H1 (cell line): Measurements from ENCODE around the gene SHQ1. TPM values are rescaled to one million over a fixed set of nuclear protein-coding genes. Genes with fewer than 3 reads are reported as not detected.
A peak's percentile ranks its signal among the peaks of the same experiment; 100 is the strongest.

Source experiments
- CTCF ChIA-PET: fragments of 300-600 bp; sonication (Branson Sonifier 250); formaldehyde crosslinking; loops from one replicate; lab custom pipeline; 2021; ENCODE audit not compliant: partially characterized antibody; lab: Charles Lee
- POLR2A ChIA-PET: fragments of 300-600 bp; sonication (Branson Sonifier 250); formaldehyde crosslinking; loops from one replicate; lab custom pipeline; 2021; ENCODE audit warnings: inconsistent platforms; ENCODE audit not compliant: partially characterized antibody; lab: Charles Lee
- DNase-seq, 2 experiments: peaks; one replicate each; pipeline versions ENCODE4 v3.0.0 to v3.0.0-alpha.2; 2010 to 2022; ENCODE audit warnings: low spot score in 2 of 2, low read depth in 1 of 2, mixed read lengths in 1 of 2
- FAIRE-seq: peaks from 2 replicates; lab custom pipeline; 2011; peaks lifted over from hg19 to GRCh38; lab: Jason Lieb, UNC
- H2AFZ ChIP-seq: 2 replicates; pipeline ENCODE4 v1.8.1; 2012; ENCODE audit warnings: low read length, inconsistent platforms
- H2AK5ac ChIP-seq: 2 replicates; pipeline ENCODE4 v1.6.1; 2013; ENCODE audit warnings: low read depth, low read length
- H2BK120ac ChIP-seq: replicated peaks from 2 replicates; pipeline ENCODE3; 2013; ENCODE audit warnings: low read depth, low read length, inconsistent platforms
- H2BK12ac ChIP-seq: 2 replicates; pipeline ENCODE4 v1.6.1; 2013; ENCODE audit warnings: low read depth, low read length
- H2BK15ac ChIP-seq: 2 replicates; pipeline ENCODE4 v1.6.1; 2013; ENCODE audit warnings: low read length
- H2BK20ac ChIP-seq: 2 replicates; pipeline ENCODE4 v1.6.1; 2013; ENCODE audit warnings: low read length
- H2BK5ac ChIP-seq: 2 replicates; pipeline ENCODE4 v1.6.1; 2013; ENCODE audit warnings: low read depth, low read length
- H3K14ac ChIP-seq: 2 replicates; pipeline ENCODE4 v1.6.1; 2013; ENCODE audit warnings: inconsistent platforms; ENCODE audit not compliant: insufficient read length
- H3K18ac ChIP-seq: 2 replicates; pipeline ENCODE4 v1.6.1; 2013; ENCODE audit warnings: low read length; ENCODE audit errors: extremely low read depth
- H3K23ac ChIP-seq: 2 replicates; pipeline ENCODE4 v1.6.1; 2013; ENCODE audit warnings: inconsistent platforms; ENCODE audit not compliant: insufficient read length
- H3K23me2 ChIP-seq: 2 replicates; pipeline ENCODE4 v1.6.1; 2013; ENCODE audit warnings: low read depth, low read length
- H3K27ac ChIP-seq: 2 replicates; pipeline ENCODE4 v1.6.1; 2011; ENCODE audit warnings: low read depth, low read length, inconsistent platforms
- H3K27me3 ChIP-seq, 4 experiments: replicated peaks in 1 of 4; 1 replicate in 1 of 4; 2 replicates in 3 of 4; pipeline versions ENCODE4 v1.6.1 to v1.8.1; 2011 to 2013; ENCODE audit warnings: low read length in 3 of 4, mild to moderate bottlenecking in 3 of 4, inconsistent platforms in 2 of 4, mixed read lengths in 2 of 4, moderate library complexity in 1 of 4; ENCODE audit not compliant: control insufficient read depth in 3 of 4, insufficient read depth in 3 of 4; ENCODE audit errors: extremely low read depth in 1 of 4
- H3K36me3 ChIP-seq, 4 experiments: 2 replicates each; pipeline versions ENCODE4 v1.6.1 to v1.8.1; 2011 to 2013; ENCODE audit warnings: mild to moderate bottlenecking in 4 of 4, low read length in 3 of 4, moderate library complexity in 2 of 4, control low read depth in 1 of 4, inconsistent platforms in 1 of 4; ENCODE audit not compliant: insufficient read depth in 4 of 4, control insufficient read depth in 2 of 4
- H3K4ac ChIP-seq: replicated peaks from 2 replicates; pipeline ENCODE3; 2013; ENCODE audit warnings: low read length, low read depth, mixed read lengths, inconsistent platforms; ENCODE audit not compliant: insufficient read length
- H3K4me1 ChIP-seq, 4 experiments: replicated peaks in 1 of 4; 1 replicate in 1 of 4; 2 replicates in 3 of 4; pipeline versions ENCODE4 v1.6.1 to v1.8.1; 2011 to 2013; ENCODE audit warnings: low read length in 3 of 4, inconsistent platforms in 2 of 4, mixed read lengths in 1 of 4; ENCODE audit not compliant: insufficient read depth in 4 of 4, control insufficient read depth in 3 of 4
- H3K4me2 ChIP-seq, 2 experiments: 2 replicates each; pipeline versions ENCODE4 v1.6.1 to v1.8.1; 2011 to 2013; ENCODE audit warnings: low read depth in 2 of 2, low read length in 2 of 2, control low read depth in 1 of 2, inconsistent platforms in 1 of 2, mild to moderate bottlenecking in 1 of 2; ENCODE audit not compliant: insufficient read depth in 1 of 2
- H3K4me3 ChIP-seq, 4 experiments: fragments of 200-600, 300-600 bp in 1 of 4; sonication (generic), shearing (Covaris generic), sonication (Bioruptor Twin) in 1 of 4; 2 replicates each; pipeline versions ENCODE4 v1.5.1 to v1.8.1; 2011 to 2016; ENCODE audit warnings: low read length in 4 of 4, low read depth in 3 of 4, control low read depth in 2 of 4, inconsistent platforms in 2 of 4, mild to moderate bottlenecking in 2 of 4, mixed read lengths in 1 of 4, moderate library complexity in 1 of 4; ENCODE audit not compliant: insufficient read depth in 2 of 4; ENCODE audit errors: extremely low read depth in 1 of 4
- H3K56ac ChIP-seq: replicated peaks from 2 replicates; pipeline ENCODE3; 2013; ENCODE audit warnings: low read depth, mild to moderate bottlenecking, mixed read lengths, low read length, inconsistent platforms; ENCODE audit not compliant: insufficient read length
- H3K79me1 ChIP-seq: 2 replicates; pipeline ENCODE4 v1.6.1; 2013; ENCODE audit warnings: low read depth, low read length, control low read depth
- H3K79me2 ChIP-seq, 2 experiments: 2 replicates each; pipeline versions ENCODE4 v1.6.1 to v1.8.1; 2012 to 2013; ENCODE audit warnings: low read length in 2 of 2, mild to moderate bottlenecking in 2 of 2, inconsistent platforms in 1 of 2; ENCODE audit not compliant: insufficient read depth in 2 of 2, control insufficient read depth in 1 of 2
- H3K9ac ChIP-seq, 4 experiments: replicated peaks in 1 of 4; 1 replicate in 1 of 4; 2 replicates in 3 of 4; pipeline versions ENCODE4 v1.6.1 to v1.8.1; 2011 to 2013; ENCODE audit warnings: low read depth in 3 of 4, low read length in 3 of 4, control low read depth in 2 of 4, mild to moderate bottlenecking in 2 of 4, moderate library complexity in 2 of 4, inconsistent platforms in 1 of 4; ENCODE audit errors: extremely low read depth in 1 of 4
- H3K9me3 ChIP-seq, 2 experiments: 2 replicates each; pipeline versions ENCODE4 v1.6.1 to v1.8.1; 2012 to 2013; ENCODE audit warnings: mild to moderate bottlenecking in 2 of 2, moderate library complexity in 2 of 2, control low read depth in 1 of 2, inconsistent platforms in 1 of 2, low read depth in 1 of 2, low read length in 1 of 2, mixed read lengths in 1 of 2; ENCODE audit not compliant: insufficient read depth in 2 of 2
- H4K20me1 ChIP-seq, 2 experiments: replicated peaks in 1 of 2; 2 replicates each; pipeline versions ENCODE3 to v1.8.1; 2011 to 2013; ENCODE audit warnings: inconsistent platforms in 2 of 2, low read length in 2 of 2, mild to moderate bottlenecking in 1 of 2; ENCODE audit not compliant: insufficient read depth in 2 of 2, control insufficient read depth in 1 of 2
- H4K5ac ChIP-seq: 2 replicates; pipeline ENCODE4 v1.6.1; 2013; ENCODE audit warnings: low read length, low read depth, mixed read lengths, inconsistent platforms; ENCODE audit not compliant: insufficient read length
- H4K8ac ChIP-seq: 2 replicates; pipeline ENCODE4 v1.8.0; 2013; ENCODE audit warnings: mild to moderate bottlenecking, moderate library complexity, low read length, inconsistent platforms; ENCODE audit not compliant: insufficient read depth; ENCODE audit errors: extremely low read depth
- H4K91ac ChIP-seq: replicated peaks from 2 replicates; pipeline ENCODE3; 2013; ENCODE audit warnings: low read length, mixed read lengths, inconsistent platforms; ENCODE audit not compliant: insufficient read length
- EZH2 ChIP-seq: fragments of 200-600 bp; sonication (generic); IDR thresholded peaks from 2 replicates; pipeline ENCODE4 v1.7.1; 2012; ENCODE audit warnings: low read depth, mild to moderate bottlenecking, moderate library complexity, low read length, inconsistent platforms; ENCODE audit not compliant: severe bottlenecking
- GABPA ChIP-seq: IDR thresholded peaks from 2 replicates; pipeline ENCODE4 v1.6.1; 2011; ENCODE audit warnings: mild to moderate bottlenecking, low read length, moderate library complexity, borderline replicate concordance; ENCODE audit not compliant: insufficient read depth
- WGBS, 2 experiments: shearing (Covaris generic) in 1 of 2; methylation state at CpG; one replicate each; pipeline versions ENCODE4 v1.1.6 to v1.1.7; 2013 to 2015; ENCODE audit warnings: low lambda C conversion rate in 2 of 2, mixed read lengths in 2 of 2, inconsistent platforms in 1 of 2, low coverage in 1 of 2, missing lambda C conversion rate in 1 of 2; ENCODE audit not compliant: insufficient replicate concordance in 2 of 2, insufficient coverage in 1 of 2, insufficient read length in 1 of 2; ENCODE audit errors: extremely low coverage in 1 of 2, missing lambda C conversion rate in 1 of 2; 5-methylcytosine and 5-hydroxymethylcytosine counted together
- polyA plus RNA-seq, 7 experiments: library from polyadenylated mRNA; depleted of rRNA in 3 of 7; stranded (reverse) in 5 of 7; unstranded in 2 of 7; fragments of >200 nt in 5 of 7; fragments of 200-250 nt in 2 of 7; gene quantifications; 1 replicate in 5 of 7; 2 replicates in 1 of 7; 4 replicates in 1 of 7; pipeline versions ENCODE4 v1.2.1 to v1.2.3, GENCODE V29; 2011 to 2013; ENCODE audit warnings: missing spikeins in 2 of 7, mixed read lengths in 2 of 7
- total RNA-seq: library from RNA; stranded (reverse); fragmentation: NEBNext Ultra II Directional; extraction: Animal tissue kit (Norgen Biotek cat#: 25700); gene quantifications from 2 replicates; pipeline ENCODE4 v1.2.1, GENCODE V29; 2021

SHQ1 gene
- total and polyA plus RNA-seq, 2 of the 8 experiments (the other 6 are each of a cell fraction or from before 2014, with no cell fraction given) = 10.7 to 34.4 TPM

DNA sequence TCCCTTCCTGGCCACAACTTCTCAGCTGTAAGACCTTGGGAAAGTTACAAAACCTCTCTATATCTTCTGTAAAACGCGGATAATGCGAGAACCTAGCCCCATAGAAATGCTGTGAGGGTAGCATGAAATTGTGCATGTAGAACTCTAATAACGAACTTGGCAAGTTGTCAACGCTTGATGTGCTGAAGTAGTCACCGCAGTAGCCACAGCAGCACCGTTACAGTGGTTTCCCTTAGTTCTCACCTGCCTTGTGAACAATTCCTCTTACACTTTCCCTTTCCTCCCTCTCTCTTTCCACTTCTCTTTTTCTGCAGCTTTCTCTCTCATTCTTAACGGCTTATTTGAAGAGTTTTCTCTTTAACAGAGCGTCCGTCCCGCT is 447 bp upstream of the SHQ1 start:
- Histone ChIP-seq H2BK120ac (no peak overlapping the region), H4K8ac (no peak overlapping the region), H2BK15ac (no peak overlapping the region), H3K4me1 (peaks cover 0 to 6% (median 0%) of the 10 kb centered on the region in 4 experiments; a peak in 3 of 7 replicates), H2BK5ac (no peak overlapping the region), H2AFZ (peak overlapping the region; percentile 92), H2BK12ac (no peak overlapping the region), H2BK20ac (no peak overlapping the region), H4K5ac (no peak overlapping the region), H3K36me3 (no peaks in the 10 kb centered on the region), H3K18ac (no peak overlapping the region), H2AK5ac (no peak overlapping the region), H3K23ac (no peak overlapping the region), H3K14ac (no peak overlapping the region), H3K9me3 (no peaks in the 10 kb centered on the region), H3K27me3 (peaks cover 0 to 17% (median 11%) of the 10 kb centered on the region in 4 experiments; a peak in 6 of 7 replicates), H3K79me2 (peaks cover 0 to 13% of the 10 kb centered on the region in 2 experiments; a peak in 2 of 4 replicates), H4K20me1 (peaks cover 0 to 6% of the 10 kb centered on the region in 2 experiments), H3K4me3 (peak overlapping the region; percentile 67 to 82 (median 77); a peak in 7 of 8 replicates), H3K9ac (no peak overlapping the region; a peak in 1 of 7 replicates), H3K27ac (no peak overlapping the region), H3K56ac (no peak overlapping the region), H3K4ac (no peak overlapping the region), H3K4me2 (peak overlapping the region; percentile 96 to 98), H4K91ac (no peak overlapping the region), H3K79me1 (no peaks in the 10 kb centered on the region), H3K23me2 (peaks cover 18% of the 10 kb centered on the region)
- ChIA-PET POLR2A (no interaction called here), CTCF (interaction anchor here (1.2 to 1.8 kb wide), 2 partner anchors 15 to 43 kb away, joined by 3 to 6 read pairs; no protein-coding TSS in a partner anchor)
- no peak for FAIRE-seq
- no peak for DNase-seq
- TF ChIP-seq GABPA (no peak), EZH2 (peak; percentile 21)
- 8% methylated on average over 11 of the region's 11 CpGs; no CpG with 5 or more reads in 1 of the 2 experiments for WGBS, 2 experiments
